ENCODE results near the gene NPTX2. TPM values are rescaled to one million over a fixed set of nuclear protein-coding genes. Genes with fewer than 3 reads are reported as not detected.

NPTX2 gene
- total and polyA plus RNA-seq, 10 of the 15 experiments (the other 5 are each of a cell fraction or from before 2014, with no cell fraction given), result 0.04 TPM; not detected in 9

DNA sequence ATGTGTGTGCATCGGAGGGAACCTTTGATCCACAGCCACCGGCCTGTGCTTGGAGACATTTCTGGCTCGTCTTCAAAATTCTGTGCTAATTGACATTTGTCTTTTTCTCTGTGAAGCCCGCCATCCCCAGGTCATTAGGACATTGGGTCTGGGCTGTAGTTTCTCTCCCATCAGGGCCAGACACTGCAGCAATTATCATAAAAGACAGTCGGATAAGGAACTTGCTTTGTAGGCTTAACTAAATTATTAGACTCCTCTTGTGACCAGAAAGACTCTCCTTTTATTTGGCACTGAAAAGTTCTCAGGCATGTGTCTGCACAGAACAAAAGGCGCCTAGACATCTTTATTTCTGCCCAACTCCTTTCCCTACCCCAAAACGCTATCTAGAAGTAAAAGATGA lies 49.1 kb upstream of the NPTX2 start:
- CTCF ChIA-PET, result no interaction called here
- H3K79me2 ChIP-seq (ENCODE audit: control insufficient read depth, insufficient read depth, low read length), result no peaks in the 10 kb centered on the region
- intact Hi-C loops (cut with micrococcal nuclease; ENCODE audit: unreplicated experiment) (no loop called here), in situ Hi-C loops (cut with MboI) (no loop called here)
- FAIRE-seq (no peak), ATAC-seq (no peak), DNase-seq (ENCODE audit: low read depth, low spot score) (no peak)
- POLR2A ChIA-PET, result no interaction called here
- WGBS (ENCODE audit: insufficient coverage, insufficient replicate concordance, low lambda C conversion rate, missing lambda C conversion rate), result 57% methylated on average over 7 of the region's 7 CpGs
- H3K4me3 ChIP-seq, result no peak overlapping the region
- H4K20me1 ChIP-seq (ENCODE audit: control insufficient read depth, insufficient read depth), result no peaks in the 10 kb centered on the region
- no peak for TF ChIP-seq EGR1 (IDR thresholded peaks at IDR 0.05; ENCODE audit: borderline replicate concordance in 1 of 2, low read depth in 2 of 2, low read length in 2 of 2)
- TF ChIP-seq KDM1A (IDR thresholded peaks at IDR 0.05; ENCODE audit: borderline replicate concordance), result no peak
- H3K27me3 ChIP-seq (replicated peaks in 1 of 2; ENCODE audit: control insufficient read depth in 2 of 2, insufficient read depth in 2 of 2, low read length in 1 of 2), result no peaks in the 10 kb centered on the region
- no peak overlapping the region for H3K27ac ChIP-seq (ENCODE audit: control insufficient read depth, insufficient read depth)
- no peak overlapping the region for H3K4me2 ChIP-seq (ENCODE audit: control insufficient read depth, insufficient read depth)
- H2AFZ ChIP-seq (ENCODE audit: control insufficient read depth, low read depth, low read length), result no peak overlapping the region
- BruUV-seq (replicated peaks), result no TSS peak
- H3K9me3 ChIP-seq (replicated peaks; ENCODE audit: control insufficient read depth, insufficient read depth, low read length), result no peaks in the 10 kb centered on the region; the same call in 2 of the 3 replicates
- RAD21 ChIA-PET (ENCODE audit: unreplicated experiment), result no interaction called here
- no peak overlapping the region for H3K9ac ChIP-seq (ENCODE audit: control insufficient read depth, insufficient read depth, low read length)
- SMC1A ChIA-PET (ENCODE audit: uncharacterized antibody, unreplicated experiment), result no interaction called here
- H3K4me1 ChIP-seq (ENCODE audit: control insufficient read depth, insufficient read depth, low read length), result no peaks in the 10 kb centered on the region
- no peaks in the 10 kb centered on the region for H3K36me3 ChIP-seq (ENCODE audit: control insufficient read depth in 2 of 2, insufficient read depth in 2 of 2, low read length in 1 of 2)

DNA sequence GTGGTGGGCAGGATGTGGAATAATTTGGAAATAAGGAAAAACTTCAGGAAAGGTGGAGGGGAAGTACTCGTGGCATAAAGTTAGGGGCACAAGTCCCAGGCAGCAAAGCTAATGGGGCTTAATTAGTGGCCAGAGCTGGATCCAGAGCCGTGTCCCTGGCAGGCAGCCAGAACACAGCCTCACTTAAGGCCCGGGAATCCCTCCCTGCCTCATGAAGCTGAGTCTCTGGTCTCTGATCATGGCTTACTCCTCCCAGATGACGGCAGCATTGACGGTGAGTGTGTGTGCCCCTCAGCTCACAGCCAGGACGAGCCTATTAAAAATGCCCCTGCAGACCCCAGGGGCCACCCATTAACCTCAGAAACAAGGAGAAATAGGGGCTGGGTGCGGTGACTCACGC lies 48.2 kb upstream of the NPTX2 start:
- no TSS peak for BruUV-seq (replicated peaks)
- Histone ChIP-seq H3K4me3 (no peak overlapping the region), H3K36me3 (ENCODE audit: control insufficient read depth in 2 of 2, insufficient read depth in 2 of 2, low read length in 1 of 2) (no peaks in the 10 kb centered on the region), H4K20me1 (ENCODE audit: control insufficient read depth, insufficient read depth) (no peaks in the 10 kb centered on the region), H3K4me1 (ENCODE audit: control insufficient read depth, insufficient read depth, low read length) (no peaks in the 10 kb centered on the region), H2AFZ (ENCODE audit: control insufficient read depth, low read depth, low read length) (no peak overlapping the region), H3K79me2 (ENCODE audit: control insufficient read depth, insufficient read depth, low read length) (no peaks in the 10 kb centered on the region), H3K27ac (ENCODE audit: control insufficient read depth, insufficient read depth) (no peak overlapping the region), H3K27me3 (replicated peaks in 1 of 2; ENCODE audit: control insufficient read depth in 2 of 2, insufficient read depth in 2 of 2, low read length in 1 of 2) (no peaks in the 10 kb centered on the region), H3K4me2 (ENCODE audit: control insufficient read depth, insufficient read depth) (no peak overlapping the region), H3K9ac (ENCODE audit: control insufficient read depth, insufficient read depth, low read length) (no peak overlapping the region), H3K9me3 (replicated peaks; ENCODE audit: control insufficient read depth, insufficient read depth, low read length) (no peaks in the 10 kb centered on the region; the same call in 2 of the 3 replicates)
- no peak for FAIRE-seq
- ChIA-PET SMC1A (ENCODE audit: uncharacterized antibody, unreplicated experiment) (no interaction called here), POLR2A (interaction anchor here (0.6 kb wide), 1 partner anchor 192 kb away, joined by 4 read pairs; no protein-coding TSS in a partner anchor), CTCF (no interaction called here), RAD21 (ENCODE audit: unreplicated experiment) (no interaction called here)
- ATAC-seq, result no peak
- 37% methylated on average over 8 of the region's 8 CpGs for WGBS (ENCODE audit: insufficient coverage, insufficient replicate concordance, low lambda C conversion rate, missing lambda C conversion rate)
- no peak for DNase-seq (ENCODE audit: low read depth, low spot score)
- TF ChIP-seq BACH1 (IDR thresholded peaks at IDR 0.05; ENCODE audit: borderline replicate concordance), result no peak
- TF ChIP-seq RUNX3 (IDR thresholded peaks at IDR 0.05; ENCODE audit: low read length), result no peak
- TF ChIP-seq CBX5 (IDR thresholded peaks at IDR 0.05; ENCODE audit: low read depth), result no peak
- no peak for TF ChIP-seq SPI1 (IDR thresholded peaks at IDR 0.05; ENCODE audit: borderline replicate concordance, insufficient read depth, low read depth, low read length)
- TF ChIP-seq CBFB (IDR thresholded peaks at IDR 0.05; ENCODE audit: low read depth), result no peak
- TF ChIP-seq SUPT20H (IDR thresholded peaks at IDR 0.05; ENCODE audit: borderline replicate concordance, control insufficient read depth, low read depth, low read length), result no peak
- no peak for TF ChIP-seq YBX1 (IDR thresholded peaks at IDR 0.05)
- no peak for TF ChIP-seq BCL11A (IDR thresholded peaks at IDR 0.05; ENCODE audit: low read depth, low read length)
- no peak for TF ChIP-seq DPF2 (IDR thresholded peaks at IDR 0.05)
- TF ChIP-seq BHLHE40 (IDR thresholded peaks at IDR 0.05; ENCODE audit: borderline replicate concordance in 1 of 2, low read depth in 2 of 2, low read length in 1 of 2), result no peak
- no peak for TF ChIP-seq GATAD2B (conservative IDR thresholded peaks at IDR 0.05; ENCODE audit: low read depth)
- TF ChIP-seq SREBF2 (IDR thresholded peaks at IDR 0.05; ENCODE audit: low read length), result no peak
- intact Hi-C loops (cut with micrococcal nuclease; ENCODE audit: unreplicated experiment) (no loop called here), in situ Hi-C loops (cut with MboI) (no loop called here)
